GOT3 (cell line): ENCODE measurements around the gene NEK6.
"Not testable (repeated sequence)": the region's sequence is repeated elsewhere in the genome, so short reads cannot be mapped to it uniquely, and the experiment has no call there.

Source experiments
- DNase-seq: peaks from one replicate; lab custom pipeline; 2025; ENCODE audit warnings: mixed read lengths; lab: John Stamatoyannopoulos, UW

NEK6 gene

DNA sequence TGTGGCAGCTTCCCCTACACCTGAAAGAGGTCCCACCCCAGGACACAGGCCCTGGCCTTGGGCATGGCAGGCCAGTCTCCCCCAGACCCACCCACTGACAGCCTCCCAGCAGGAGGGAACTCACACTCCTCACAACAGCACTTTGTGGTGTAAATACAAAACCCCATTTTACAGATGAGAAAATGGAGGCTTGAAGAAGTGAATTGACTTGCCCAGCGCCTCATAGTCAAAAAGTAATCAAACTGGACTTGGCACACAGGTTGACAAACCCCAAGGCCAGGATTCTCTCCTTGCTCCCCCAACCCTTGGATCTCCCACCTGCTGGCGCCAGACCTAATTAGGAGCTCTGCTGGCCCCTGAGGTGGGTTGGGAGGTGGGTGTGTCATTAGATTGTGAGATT, 29.2 kb upstream of the NEK6 start:
- no peak for DNase-seq

- DNase-seq = no peak
These were observed 26.5 kb upstream of the NEK6 start for GRCh38 chr9:124231095-124231737.

GRCh38 chr9:124238546-124239140, 19.1 kb upstream of the NEK6 start:
- DNase-seq = no peak

- no peak for DNase-seq
These were observed 18.3 kb upstream of the NEK6 start for GRCh38 chr9:124239249-124240073.

- no peak for DNase-seq
These were observed 15.2 kb upstream of the NEK6 start for GRCh38 chr9:124242331-124243194.

- DNase-seq = not testable (repeated sequence)
These were observed 10.4 kb upstream of the NEK6 start for GRCh38 chr9:124247393-124247792.

DNA sequence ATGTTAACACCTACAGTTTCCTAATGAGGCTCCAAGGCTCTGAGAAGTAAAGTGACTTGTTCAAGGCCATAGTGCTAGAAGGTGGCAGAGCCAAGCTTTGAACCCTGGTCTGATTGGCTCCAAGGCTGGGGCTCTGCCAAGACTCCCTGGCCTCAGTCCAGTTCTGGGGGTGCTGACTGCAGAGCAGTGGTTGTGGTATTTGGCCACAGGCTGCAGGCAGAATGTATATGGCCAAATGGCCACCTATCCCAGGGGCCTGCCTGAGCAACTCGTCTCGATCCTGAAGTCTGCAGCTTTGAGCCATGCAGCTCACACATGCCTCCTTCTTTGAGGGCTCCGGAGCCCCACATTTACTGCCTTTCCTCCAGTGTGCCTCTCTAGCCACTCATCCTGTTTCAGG, 9.7 kb upstream of the NEK6 start:
- no peak for DNase-seq

GRCh38 chr9:124248960-124249359, 8.8 kb upstream of the NEK6 start:
- no peak for DNase-seq

DNA sequence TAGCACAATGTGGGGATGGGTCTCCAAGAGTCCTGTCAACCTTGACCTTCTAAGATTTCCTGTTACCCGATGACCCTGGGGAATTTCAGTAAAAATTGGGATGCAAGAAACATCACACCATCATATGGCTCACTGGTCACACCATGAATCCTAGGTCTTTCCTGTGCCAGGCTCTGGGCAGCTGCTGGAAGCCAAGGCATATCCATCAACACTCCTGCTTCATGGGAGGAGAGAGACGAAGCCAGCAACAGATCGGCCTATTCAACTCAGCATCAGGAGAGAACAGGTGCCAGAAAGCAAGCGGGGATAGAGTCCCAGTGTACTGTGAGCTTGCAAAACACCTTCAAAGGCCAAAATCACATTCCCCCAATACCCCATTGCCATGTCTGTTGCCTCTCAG, 6.5 kb upstream of the NEK6 start:
- DNase-seq = no peak

DNA sequence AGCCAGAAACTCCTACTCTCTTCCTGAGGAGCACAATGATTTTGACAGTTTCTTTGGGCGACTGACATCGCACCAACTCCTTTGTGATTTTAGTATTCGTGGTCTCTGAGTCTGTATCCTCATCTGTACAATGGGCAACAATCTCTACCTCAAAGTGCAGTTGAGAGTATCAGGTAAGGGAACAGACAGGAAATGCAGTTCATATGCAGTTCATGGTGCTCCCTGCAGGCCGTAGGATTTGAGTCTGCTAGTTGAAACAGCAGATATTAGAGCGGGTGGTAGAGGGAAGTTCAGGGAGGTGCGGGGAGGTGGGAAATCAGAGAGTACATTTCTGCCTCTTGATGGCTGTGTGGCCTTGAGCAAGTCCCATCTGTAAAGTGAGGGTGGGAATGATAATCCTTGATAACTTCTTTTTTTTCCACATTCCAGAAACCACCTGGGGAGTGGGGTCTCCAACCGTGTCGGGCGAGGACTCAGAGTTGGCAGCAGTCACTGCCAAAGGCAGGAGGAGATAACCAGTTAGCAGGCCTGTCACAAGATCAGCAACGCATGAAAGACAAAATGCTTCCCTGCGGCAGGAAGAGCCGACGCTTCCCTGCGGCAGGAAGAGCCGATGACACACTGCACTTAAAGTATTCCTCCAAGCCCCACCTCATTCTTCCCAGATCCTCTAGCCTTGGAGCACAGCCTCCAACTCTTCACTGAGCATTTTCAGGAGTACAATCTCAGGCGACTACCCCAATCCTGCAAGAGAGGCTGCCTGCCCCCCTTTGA, 6.0 kb upstream of the NEK6 start:
- DNase-seq = no peak

- DNase-seq = not testable (repeated sequence)
These were observed 4.9 kb upstream of the NEK6 start for GRCh38 chr9:124252878-124253277.

DNA sequence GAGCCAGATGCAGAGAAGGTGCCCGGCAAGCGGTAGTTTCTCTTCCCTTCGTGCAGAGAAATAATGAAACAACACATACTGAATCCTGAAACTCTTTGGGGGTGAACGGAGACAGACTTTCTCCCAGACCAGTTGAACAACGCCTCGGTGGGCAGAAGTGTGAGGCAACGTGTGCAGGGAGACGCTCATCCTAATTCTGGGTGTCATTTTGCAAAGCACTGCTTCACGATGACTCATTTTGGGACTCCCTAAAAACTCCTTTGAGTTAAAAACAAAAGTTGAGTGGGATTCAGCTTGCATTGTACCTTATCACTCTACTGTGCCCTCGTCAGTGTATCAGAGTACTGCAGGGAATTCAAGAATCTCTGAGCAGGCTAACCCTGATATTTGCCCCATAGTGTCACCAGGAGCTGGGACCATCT, 3.5 kb upstream of the NEK6 start:
- DNase-seq = no peak

GRCh38 chr9:124255222-124255621, 2.5 kb upstream of the NEK6 start:
- no peak for DNase-seq

GRCh38 chr9:124256517-124257069, 1.2 kb upstream of the NEK6 start:
- DNase-seq = no peak

DNA sequence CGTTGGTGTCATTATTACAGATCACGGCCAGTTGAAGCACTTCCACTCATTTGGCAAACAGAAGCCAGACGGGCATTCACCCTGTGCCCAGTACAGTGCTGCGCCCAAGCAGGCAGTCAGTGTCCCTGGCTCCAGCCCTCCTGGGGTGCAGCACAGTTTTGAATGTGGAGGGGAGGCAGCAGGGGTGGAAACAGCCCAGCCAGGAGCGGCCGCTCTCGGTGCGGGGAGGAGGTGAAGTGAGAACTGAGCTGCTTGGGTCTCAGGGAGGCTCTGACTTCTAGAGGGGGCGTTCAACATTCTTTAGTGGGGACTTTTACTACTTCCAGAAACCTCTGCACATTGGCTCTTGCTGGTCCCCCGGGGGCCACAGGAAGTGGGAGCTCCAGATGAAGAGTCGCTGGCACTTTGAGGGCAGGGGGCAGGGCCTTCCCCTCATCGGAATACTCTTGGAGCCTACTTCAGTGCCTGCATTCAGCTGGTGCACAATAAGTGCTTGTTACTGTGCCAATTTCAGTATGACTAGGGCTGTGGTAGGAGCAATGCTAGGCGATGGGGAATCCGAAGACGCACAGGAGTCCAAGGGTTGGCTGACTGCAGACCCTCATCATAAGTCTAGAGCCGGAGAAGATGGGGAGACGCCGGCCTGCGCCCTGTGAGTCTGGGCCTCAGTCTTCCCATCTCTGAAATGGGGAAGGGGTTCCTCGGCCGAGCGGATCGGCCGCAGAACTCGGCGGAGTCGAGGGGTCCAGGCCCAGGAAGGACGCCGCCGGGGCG, 492 bp upstream of the NEK6 start:
- no peak for DNase-seq

DNA sequence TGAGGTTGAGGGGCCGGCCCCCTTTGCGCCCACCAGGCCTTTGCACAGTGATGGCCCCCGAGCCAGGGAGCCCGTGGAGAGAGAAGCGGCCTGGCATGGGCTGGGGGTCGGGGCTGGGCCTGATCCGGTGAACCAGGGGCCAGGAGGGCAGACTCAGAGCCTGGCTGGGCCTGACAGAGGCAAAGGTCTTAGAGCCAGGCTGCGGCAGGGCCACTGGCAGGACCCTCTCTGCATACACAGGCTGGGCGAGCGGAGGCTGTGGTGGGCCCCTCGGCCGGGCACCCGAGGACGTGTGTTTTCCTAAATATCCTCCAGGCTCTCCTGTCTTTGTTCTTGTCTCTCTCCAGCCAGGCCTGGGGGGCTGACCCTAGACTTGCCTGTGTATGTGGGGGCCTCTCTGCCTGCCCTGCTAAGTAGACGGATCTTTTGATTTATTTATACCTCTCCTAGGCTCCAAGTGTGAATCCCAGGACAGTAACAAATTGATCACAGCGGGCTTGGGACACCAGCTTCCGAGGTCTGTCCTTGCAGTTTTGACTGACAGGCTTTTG, 933 bp downstream of the NEK6 start:
- no peak for DNase-seq

- DNase-seq = no peak
These were observed 1.5 kb downstream of the NEK6 start for GRCh38 chr9:124259158-124259808.

GRCh38 chr9:124260769-124261603, 3.2 kb downstream of the NEK6 start:
- DNase-seq = no peak
